HG02840 (cell line): ENCODE results near the gene ABCC11.

Source experiments
- ATAC-seq: cut with Tn5 transposase; IDR thresholded peaks from one replicate; pipeline ENCODE4 v1.9.1; 2021; ENCODE audit warnings: mild to moderate bottlenecking, moderate library complexity, moderate number of reproducible peaks; ENCODE audit not compliant: unreplicated experiment, low FRiP score

Gene ABCC11

GRCh38 chr16:48165961-48166578, 81.3 kb downstream of the ABCC11 start:
- no peak for ATAC-seq

DNA sequence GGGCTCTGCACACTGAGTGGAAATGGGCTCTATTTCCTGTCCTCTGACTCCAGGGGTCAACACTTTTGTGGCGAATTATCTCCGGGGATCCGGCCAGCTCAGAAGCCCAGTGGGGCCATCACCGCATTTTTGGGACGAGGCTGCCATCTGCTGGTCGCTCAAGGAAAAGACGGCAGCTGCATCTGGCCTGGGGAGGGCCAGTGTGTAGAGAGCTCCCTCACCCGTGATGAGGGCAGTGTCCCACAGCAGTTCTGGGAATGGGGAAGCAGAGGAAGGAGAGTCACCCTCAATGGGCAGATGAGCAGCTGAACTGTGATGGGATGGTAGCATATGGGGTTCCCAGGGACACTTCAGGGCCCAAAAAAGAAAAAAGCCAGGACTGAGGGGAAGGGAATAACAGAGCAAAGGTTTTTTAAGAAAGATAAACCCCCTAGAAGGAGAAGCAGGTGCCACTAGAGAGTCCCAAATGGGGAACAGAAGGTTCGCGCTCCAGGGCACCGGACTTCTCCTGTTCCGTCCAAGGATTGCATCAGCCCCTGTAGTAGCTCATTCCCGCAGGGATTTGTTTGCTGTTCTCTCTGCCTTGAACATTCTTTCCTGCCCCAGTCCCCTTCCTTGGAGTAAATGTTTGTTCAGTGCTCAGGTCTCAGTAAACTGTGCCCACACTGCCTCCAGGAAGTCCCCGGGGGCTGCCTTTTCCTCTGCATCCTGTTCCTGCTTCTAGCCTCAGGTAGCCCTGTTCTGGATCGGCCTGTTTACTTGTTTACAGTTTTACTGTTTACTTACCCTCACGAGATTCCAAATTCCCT, 82.2 kb downstream of the ABCC11 start:
- no peak for ATAC-seq

DNA sequence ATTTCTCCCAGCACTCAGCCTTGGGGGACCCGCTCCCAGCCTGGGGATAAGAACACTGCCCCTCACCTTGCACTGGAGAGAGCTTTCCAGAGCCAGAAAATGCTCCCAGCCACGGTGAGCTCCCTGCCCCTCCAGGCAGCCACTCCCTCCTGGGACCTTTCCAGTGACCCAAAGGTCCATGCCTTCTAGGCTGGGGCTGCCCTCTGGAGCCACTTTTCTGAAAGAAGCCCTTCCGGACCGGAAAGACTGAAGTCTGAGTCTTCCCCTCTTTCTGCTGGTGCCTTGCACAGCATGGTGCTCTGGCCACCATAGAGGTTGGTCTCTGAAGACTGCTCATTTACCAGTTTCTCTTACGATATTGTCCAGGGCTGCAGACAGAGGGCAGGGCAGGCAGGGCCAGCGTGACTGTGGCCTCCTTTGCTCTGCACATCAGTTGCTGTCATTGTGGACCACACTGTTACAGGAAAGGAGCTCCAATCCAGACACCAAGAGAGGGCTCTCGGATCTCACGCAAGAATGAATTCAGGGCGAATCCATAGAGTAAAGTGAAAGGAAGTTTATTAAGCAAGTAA, 84.4 kb downstream of the ABCC11 start:
- ATAC-seq, result no peak

DNA sequence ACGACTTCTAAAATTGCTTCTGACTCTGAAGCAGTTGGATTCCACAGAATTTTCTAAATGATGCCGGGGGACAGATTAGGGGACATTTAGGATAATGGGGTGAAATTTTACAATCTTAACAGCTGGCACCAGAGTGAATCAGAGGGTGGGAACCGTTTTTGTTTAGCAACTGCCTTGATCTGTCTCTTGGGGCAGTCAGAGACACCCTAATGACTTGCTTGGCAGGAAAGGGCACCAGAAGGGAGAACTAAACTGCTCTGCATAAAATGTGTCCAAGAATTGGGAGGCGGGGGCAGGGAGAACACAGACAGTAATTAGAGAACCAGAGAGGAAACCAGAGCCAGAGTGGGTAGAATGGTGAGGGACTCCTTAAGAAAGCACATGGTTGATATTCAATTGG, 85.4 kb downstream of the ABCC11 start:
- no peak for ATAC-seq

GRCh38 chr16:48160575-48160974, 86.8 kb downstream of the ABCC11 start:
- ATAC-seq, result no peak

DNA sequence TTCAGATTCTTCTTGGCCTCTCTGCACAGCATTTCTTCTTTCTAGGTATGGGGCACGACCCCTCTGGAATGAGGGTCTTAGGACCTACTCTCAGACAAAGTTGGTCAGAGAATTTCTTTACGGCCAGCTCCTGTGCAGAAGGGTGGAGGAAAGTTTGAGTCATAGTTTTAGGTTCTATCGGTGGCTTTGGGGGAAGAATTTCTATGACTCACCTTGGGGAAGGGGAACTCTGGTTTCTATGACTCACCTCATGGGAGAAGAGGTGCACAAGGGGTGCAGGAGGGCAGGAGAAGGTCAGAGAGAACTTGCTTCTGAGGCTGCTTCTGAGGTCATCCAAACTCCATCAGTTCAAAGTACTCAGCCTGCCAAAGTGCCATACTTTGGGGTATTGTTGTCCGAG, 89.0 kb downstream of the ABCC11 start:
- peak; percentile 61 for ATAC-seq

GRCh38 chr16:48157794-48158193, 89.5 kb downstream of the ABCC11 start:
- no peak for ATAC-seq

- ATAC-seq, result no peak
Observed at GRCh38 chr16:48157302-48157701, 90.0 kb downstream of the ABCC11 start.

GRCh38 chr16:48156790-48157209, 90.5 kb downstream of the ABCC11 start:
- ATAC-seq, result no peak

GRCh38 chr16:48155926-48156789, 91.2 kb downstream of the ABCC11 start, which contains the start of gene ABCC12:
TSS of gene ABCC12 (minus strand) at chr16:48155993. CDS start at chr16:48146424, 9,569 bp downstream.
- no peak for ATAC-seq

DNA sequence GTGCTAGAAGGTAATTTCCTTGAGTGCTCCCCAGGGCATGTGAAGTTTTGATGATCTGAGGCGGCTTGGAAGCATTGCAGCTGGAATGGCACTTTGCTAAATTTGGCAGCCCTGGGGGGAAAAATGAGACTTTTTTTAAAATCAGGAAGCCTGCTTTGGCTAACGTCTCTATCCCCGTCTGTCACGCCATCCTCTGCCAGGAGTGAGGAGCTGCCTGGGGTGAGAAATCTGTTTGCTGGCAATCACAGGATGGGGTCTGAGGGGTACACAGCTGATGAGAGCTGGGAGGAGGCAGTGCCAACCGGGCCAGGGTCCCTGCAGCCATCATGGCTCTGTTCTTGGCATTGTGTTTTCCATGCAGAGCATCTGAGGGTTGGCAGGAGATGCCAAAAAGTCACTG, 93.6 kb downstream of the ABCC11 start:
- ATAC-seq, result no peak

DNA sequence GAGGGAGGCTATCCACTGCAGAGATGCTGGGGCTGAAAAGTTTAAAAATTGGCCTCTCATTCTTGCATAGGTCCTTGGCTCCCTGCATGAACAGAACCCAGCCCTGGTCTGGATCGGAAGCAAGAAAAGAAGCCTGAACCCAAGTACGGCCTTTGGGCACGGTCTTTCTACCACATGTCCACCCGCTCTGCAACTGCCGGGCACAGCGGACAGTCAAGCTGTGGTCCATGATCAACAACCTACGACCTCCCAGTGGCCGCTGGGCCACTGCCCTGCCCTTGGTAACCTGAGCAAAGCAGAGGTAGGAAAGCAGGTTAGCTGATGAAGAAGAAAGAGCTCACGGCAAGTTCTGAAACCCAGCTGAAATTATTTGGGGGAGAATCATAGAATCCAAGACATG, 95.1 kb downstream of the ABCC11 start:
- no peak for ATAC-seq

DNA sequence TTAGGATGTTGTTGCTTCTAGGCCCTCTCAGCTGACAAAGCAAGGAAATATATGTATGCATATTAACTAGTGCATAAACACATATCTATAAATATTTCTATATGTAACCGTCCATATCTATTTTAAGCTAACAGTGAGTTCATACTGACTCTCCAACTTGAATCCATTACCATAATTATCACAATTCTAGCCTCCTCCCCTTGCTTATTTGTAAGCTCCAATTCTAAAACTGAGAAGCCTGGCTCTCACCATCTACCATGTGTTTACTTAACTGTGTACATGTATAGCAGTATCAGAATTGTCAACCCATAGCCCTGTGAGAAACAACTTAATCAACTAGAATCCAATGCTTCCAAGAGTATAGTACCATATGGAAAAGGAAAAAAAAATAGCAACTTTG, 96.6 kb downstream of the ABCC11 start:
- no peak for ATAC-seq

- no peak for ATAC-seq
Observed at GRCh38 chr16:48146710-48147109, 100.6 kb downstream of the ABCC11 start.

DNA sequence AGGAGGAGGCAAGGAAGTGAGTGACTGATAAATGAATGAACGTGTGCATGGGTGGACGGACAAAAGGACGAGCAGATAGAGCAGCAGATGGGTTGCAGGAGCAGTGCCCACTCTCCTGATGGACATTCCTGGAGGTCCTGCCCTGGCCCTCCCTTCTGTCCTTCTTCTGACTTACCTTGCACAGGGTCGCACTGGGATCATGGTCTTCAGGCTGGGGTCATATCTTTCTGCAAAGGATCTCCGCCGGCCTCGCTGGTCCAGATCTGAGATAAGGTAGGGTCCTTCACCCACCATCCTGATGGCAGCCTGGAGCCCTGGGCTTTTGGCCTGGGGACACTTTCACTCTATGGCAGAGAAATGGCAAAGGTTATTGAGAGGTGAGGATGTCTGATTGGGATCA, 101.2 kb downstream of the ABCC11 start:
- ATAC-seq, result no peak

GRCh38 chr16:48143812-48144368, 103.4 kb downstream of the ABCC11 start:
- ATAC-seq, result no peak

- no peak for ATAC-seq
Observed at GRCh38 chr16:48140821-48141220, 106.5 kb downstream of the ABCC11 start.

GRCh38 chr16:48139517-48139916, 107.8 kb downstream of the ABCC11 start:
- no peak for ATAC-seq

DNA sequence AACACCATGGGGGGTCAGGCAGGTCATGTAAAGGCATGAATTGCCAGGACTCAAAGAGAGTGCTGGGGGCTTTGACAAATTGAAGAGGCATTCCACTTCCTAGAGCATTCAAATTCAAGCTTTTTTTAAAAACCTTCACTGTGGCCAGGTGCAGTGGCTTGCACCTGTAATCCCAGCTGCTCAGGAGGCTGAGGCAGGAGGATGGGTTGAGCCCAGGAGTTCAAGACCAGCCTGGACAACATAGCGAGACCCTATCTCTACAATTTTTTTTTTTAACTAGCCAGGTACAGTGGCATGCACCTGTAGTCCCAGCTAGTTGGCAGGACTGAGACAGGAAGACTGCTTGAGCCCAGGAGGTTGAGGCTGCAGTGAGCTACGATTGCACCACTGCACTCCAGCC, 108.8 kb downstream of the ABCC11 start:
- no peak for ATAC-seq

GRCh38 chr16:48137822-48138221, 109.5 kb downstream of the ABCC11 start:
- ATAC-seq, result no peak
